Sigmoid colon (tissue), 4 donors: ENCODE results near the gene IL24.

Experiments used
- EP300 ChIP-seq, 4 donors: sonication (generic); formaldehyde crosslinking; IDR thresholded peaks; one replicate each; pipeline ENCODE4 v1.6.1; 2017; ENCODE audit warnings: antibody characterized with exemption in 4 of 4
- POLR2AphosphoS5 ChIP-seq, 4 donors: sonication (generic); formaldehyde crosslinking; IDR thresholded peaks; one replicate each; pipeline ENCODE4 v1.6.1; 2017; ENCODE audit warnings: antibody characterized with exemption in 4 of 4
- TF ChIP-seq, protein P1 (sequence below), 4 experiments: fragments of 450-650 bp in 3 of 4; fragments of 200-600 bp in 1 of 4; IDR thresholded peaks; one replicate each; pipeline ENCODE4 v1.5.1; 2016 to 2019; ENCODE audit warnings: antibody characterized with exemption in 4 of 4, mild to moderate bottlenecking in 3 of 4, moderate library complexity in 2 of 4

DNA sequence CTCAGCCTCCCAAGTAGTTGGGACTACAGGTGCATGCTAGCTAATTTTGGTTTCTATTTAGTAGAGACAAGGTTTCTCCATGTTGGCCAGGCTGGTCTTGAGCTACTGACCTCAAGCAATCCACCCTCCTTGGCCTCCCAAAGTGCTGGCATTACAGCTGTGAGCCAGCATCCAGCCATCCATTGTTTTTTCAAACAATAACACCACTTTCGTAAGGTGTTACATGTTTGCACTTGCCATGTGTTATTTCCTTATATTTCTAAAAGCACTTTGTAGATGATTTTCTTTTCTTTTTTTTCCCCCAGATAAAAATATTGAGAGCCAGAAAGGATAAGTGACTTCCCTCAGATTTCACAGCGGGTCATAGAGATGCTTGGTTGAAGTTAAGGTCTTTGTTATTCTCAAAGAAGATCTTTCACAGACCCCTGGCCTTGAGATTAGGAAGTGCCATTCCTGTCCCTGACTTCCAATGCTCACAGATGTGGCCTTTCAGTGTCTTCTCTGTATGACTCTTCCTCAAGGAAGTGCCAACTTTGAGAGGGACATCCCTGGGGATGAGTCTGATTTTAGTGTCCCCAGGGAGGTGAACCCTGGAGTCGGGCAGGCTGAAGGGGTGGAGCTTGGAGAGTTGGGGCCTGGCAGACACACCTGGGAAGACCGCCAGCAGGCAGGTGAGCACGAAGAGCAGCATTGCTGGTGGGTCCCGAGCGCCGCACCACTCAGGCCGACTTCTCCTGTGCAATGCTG is 42.8 kb downstream of the IL24 start:
- TF ChIP-seq POLR2AphosphoS5 (IDR thresholded peaks at IDR 0.05) (no peak), EP300 (IDR thresholded peaks at IDR 0.05) (no peak)
- TF ChIP-seq, protein P1, sequence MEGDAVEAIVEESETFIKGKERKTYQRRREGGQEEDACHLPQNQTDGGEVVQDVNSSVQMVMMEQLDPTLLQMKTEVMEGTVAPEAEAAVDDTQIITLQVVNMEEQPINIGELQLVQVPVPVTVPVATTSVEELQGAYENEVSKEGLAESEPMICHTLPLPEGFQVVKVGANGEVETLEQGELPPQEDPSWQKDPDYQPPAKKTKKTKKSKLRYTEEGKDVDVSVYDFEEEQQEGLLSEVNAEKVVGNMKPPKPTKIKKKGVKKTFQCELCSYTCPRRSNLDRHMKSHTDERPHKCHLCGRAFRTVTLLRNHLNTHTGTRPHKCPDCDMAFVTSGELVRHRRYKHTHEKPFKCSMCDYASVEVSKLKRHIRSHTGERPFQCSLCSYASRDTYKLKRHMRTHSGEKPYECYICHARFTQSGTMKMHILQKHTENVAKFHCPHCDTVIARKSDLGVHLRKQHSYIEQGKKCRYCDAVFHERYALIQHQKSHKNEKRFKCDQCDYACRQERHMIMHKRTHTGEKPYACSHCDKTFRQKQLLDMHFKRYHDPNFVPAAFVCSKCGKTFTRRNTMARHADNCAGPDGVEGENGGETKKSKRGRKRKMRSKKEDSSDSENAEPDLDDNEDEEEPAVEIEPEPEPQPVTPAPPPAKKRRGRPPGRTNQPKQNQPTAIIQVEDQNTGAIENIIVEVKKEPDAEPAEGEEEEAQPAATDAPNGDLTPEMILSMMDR (IDR thresholded peaks at IDR 0.05): no peak
